Middle frontal gyrus (tissue), 1 donor: ENCODE measurements around the gene ADIG.

Source experiments
- DNase-seq: peaks from one replicate; pipeline ENCODE4 v3.0.0-alpha.2; 2015; ENCODE audit warnings: low spot score; ENCODE audit errors: extremely low spot score

The ADIG gene

DNA sequence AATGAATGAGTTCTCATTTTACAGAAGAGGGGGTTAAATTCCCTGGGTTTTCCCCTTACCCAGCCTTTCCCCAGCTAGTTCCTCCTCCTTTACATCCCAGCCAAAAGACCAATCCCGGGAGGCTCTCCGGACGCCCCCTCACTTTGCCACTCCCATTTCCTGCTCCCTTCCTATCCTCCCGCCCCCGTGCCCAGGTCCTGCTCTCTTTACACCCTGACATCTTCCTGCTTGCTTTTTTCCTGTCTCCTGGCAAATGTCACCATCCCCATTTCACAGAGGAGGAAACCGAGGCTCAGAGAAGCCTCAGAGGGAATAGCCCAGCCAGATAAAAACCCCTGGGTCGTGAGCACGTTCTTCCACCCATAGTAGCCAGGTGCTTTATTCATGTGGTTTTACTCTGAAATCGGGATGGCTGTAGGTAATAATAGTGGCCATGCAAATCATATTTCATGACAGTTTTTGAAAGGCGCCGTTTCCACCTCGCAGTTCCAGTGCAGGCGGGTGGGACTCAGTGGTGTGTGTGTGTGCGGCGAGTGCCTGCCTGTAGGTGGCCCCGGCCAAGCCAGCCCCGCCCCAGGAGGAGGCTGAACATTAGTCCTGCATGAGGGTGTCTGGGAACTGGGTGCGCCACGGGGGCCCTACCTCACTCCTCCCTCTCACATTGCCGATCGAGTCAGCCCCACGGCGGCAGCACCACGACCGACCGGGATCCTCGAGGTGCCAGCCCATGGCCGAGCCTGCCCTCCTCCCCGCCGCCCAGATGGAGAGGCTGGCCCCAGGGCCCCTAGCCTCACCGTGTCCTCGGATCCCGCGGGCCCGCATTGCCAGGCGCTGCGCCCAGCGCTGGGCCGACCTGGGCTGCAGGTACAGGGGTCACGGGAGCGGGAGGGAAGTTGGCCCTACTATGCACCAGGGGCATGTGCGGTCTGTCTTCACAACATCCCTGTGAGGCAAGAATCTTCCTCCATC lies 20.5 kb downstream of the ADIG start, which contains the start of gene ARHGAP40:
ARHGAP40 (plus strand) TSS at position 594 of the 969 bp plus-strand sequence.
- no peak for DNase-seq

DNA sequence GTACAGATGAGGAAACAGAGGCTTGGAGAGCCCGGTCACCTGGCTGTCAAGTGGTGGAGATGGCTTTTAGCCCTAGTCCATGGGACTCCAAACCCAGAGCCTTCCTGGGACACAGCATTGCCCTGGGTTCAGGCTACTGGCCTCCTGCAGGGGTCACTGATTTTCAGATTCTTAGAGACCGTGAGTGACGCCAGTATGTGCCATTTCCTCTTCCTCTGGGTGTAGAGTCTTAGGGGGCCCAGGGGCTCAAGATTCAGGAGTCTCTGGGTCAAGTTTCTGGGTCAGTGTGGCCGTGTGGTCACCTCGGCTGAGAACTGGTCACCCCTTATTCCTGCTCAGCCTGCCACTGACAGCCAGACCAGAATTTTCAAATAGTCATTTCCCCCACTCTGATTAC lies 21.2 kb downstream of the ADIG start:
- no peak for DNase-seq

DNA sequence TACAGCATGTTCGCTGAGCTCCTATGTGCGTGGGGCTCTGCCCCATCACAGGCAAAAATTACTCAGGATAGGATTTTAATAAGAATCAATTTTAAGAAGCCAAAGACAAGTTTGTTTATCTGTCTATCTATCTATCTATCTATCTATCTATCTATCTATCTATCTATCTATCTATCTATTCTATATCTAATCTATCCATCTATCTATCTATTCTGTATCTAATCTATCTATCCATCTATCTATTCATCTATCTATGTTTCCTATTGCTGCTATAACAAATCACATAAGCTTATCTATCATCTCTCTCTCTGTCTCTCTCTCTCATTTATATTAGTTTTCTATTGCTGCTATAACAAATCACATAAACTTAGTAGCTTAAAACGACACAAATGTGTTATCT lies 22.3 kb downstream of the ADIG start:
- DNase-seq: no peak

DNA sequence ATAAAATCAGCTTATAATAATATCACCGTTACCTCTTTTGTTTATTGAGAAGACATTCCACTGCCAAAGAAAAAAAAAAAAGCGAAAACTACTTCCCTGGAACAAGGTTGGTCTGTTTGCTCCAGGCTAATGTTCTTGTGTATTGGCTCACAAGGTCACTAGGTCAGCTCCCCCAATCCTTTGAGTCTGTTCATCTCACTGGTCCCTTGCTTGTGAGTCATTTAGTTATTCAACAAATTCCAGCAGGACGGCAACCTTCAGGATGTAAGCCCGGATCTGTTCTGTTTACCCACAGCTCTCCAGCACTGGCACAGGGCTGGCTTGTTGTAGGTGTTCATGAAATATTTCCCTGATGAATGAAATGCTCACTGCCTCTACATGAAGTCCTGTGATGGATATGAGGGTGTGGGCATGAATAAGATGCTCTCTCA lies 23.9 kb downstream of the ADIG start:
- DNase-seq: no peak

DNA sequence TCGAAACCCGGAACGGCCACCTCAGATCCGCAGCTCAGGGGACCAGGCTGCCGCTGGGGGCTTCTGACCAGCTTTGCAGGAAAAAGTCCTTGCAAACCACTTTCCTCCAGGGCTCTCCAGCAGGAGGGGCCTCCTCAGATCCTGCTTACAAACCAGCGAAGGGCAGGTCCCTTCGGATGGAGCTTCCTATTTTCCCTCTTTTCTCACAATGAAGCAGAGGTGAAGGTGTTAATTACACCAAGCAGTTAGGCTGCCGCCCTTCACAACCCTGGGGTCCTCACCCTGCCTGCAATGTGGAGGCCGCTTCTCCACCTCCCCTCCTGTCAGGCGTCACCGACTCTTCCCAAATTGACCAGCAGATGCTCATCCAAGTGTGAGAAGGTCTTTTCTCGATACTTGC lies 26.4 kb downstream of the ADIG start:
- no peak for DNase-seq

DNA sequence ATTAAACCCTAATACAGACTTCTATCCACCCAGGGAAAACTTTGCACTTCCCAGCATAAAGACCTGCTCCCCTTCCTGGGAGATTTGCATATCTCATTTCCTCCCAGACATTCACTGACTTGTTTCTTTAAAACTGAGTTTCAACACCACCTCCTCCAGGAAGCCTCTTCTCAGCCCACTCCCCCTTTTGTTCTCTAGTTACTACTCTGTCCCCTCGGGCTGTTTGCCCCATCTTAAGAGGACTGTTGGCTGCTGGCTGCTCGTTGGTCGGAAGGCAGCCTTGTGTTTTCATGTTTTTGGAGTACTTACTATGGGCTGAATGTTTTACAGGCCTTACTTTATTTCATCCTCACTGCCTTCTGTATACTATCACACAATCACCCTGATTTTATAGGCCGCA lies 27.2 kb downstream of the ADIG start:
- no peak for DNase-seq

DNA sequence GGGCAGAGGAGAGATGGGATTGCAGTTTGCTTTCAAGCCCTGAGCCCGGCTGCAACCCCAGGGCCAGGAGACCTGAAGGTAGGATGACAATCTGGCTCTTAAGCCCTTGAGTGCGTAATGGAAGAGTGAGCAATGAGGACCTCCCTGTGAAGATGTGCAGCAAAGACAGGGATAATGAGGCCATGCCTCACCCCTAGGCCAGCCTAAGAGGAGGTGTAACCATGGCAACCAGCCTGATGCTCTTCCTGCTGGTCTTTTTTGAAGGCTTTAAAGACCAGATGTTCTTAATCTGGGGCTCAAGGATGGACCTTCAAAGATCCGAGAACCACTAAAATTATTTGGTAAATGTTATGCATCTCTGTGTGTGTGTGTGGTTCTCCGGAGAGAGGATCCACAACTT lies 28.8 kb downstream of the ADIG start:
- no peak for DNase-seq

DNA sequence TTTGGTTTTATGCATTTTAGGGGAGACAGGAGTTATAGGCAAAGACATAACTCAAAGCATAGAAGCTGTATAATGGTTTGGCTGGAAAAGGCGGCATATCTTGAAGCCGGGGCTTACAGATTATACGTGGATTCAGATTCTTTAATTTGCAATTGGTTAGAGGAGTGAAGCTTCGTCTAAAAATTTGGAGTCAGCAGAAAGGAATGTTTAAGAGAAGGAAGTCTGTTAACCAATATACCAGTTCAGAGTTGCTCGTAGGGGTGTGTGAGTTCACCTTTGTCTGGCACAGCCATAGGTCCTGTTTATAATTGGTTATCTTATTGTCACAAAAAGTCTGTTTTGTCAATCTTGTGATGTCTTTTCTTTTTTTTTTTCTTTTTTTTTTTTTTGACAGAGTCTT lies 29.5 kb downstream of the ADIG start:
- no peak for DNase-seq

DNA sequence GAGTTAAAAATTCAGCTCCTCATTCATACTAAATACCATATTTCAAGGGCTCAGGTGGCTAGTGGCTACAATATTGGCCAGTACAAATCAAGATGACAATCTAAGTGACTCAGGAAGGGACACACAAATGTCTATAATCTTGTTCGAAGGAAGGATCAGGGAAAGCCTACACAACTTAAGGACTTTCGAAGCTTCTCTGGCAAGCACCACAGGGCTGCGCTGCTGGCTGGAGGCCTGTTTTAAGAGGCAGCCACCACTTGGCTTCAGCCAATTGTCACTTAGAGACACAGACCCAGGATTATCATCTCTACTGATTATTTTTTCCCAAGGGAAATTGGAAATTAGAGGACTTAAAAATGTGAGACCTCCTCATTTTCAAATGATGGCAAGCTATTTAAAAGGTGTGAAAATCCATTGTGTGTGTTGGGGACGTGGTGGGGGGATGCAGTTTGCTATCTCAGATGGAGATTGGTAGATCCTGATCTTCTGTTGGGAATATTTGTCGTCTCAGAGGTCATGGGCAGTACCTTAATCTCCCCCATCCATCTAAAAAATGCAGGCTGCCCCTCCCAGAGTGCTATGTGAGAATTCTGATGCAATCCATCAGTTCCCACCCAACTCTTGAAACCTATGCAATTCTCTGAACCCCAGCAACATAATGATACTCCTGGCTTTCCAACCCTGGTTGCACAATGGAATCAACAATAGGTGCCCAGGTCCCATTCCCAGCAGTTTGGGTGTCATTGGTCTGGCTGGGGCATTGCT lies 31.9 kb downstream of the ADIG start:
- no peak for DNase-seq

DNA sequence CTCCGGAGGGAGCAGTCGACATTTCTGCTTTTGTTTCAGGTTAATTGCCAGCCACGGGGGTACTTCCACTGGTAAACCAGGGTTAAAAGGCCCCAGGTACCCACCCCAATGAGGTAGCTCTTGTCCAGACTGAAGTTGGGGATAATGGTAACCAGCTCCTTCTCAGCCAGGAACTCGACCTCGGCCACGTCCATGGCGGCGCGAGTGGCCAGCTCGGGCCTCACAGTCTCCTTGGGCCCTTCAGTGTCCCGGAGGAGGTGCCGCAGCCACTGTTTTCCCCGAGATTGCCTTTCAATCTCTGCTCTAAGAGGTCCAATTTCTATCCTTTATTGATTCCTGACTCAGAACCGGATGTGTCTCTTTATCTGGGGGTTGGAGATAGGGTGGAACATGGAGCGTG lies 34.3 kb downstream of the ADIG start:
- no peak for DNase-seq

DNA sequence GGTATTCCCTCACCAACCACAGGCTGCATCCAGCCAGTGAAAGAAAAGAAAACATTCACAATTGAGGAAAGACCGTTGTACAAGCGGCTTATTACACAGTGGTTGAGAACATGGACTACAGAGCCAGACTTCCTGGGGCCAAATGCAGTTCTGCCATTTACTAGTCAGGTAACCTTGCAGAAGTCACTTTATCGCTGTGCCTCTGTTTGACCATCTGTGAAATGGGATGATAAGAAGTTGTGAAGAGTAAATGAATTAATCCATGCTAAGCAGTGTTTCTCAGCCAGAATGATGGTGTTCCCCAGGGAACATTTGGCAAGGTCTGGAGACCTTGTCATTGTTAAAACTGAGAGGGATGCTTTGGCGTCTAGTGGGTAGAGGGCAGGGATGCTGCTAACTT lies 35.5 kb downstream of the ADIG start:
- no peak for DNase-seq

DNA sequence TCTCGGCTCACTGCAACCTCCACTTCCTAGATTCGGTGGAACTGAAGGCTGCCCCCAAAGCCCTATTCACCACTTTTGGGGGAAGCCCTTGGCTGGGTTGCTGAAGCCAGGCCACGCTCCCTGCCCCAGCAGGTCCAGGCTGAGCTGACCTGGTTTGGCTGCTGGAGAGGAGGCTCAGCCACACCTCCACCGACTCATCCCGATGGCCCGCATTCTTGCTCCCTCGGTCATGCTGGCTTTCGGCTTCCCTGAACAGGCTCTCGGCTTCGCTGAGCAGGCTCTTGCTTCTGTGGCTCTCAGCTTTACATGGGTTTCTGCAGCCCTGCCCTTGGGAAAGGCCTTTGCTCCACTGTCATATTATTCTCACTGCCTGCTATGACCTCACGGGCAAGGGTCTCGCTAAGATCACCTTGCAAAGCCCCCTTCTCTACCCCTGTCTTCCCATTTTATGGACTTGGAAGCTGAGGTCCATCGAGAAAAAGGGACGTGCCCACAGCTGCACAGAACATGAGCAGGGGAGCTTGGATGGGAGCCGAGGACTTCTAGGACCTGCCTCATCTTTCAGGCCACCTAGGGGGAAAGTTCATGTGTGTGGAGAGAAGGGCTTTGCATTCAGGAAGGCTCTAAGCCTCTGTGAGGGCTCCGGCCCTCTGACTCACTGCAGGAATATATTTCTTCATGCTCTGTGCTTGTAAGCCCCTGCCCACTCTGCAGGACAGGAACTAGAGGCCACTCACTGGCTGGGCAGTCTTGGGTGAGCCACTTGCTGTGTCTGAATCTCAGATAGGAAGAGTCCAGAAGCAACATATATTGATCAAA lies 36.2 kb downstream of the ADIG start:
- DNase-seq: no peak

DNA sequence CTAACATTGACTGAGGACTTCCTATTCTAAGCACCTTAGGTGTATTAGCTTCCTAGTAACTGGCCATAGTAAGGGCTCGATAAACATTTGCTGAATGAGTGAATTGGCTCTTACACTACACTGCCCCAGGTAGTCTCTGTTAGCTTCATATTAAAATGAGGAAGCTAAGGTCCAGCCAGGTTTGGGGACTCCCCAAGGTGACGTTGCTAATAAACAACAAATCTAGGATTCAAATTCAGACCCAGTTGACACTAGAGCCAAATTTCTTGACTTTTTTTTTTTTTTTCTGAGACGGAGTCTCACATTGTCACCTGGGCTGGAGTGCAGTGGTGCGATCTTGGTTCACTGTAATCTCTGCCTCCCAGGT lies 36.8 kb downstream of the ADIG start:
- no peak for DNase-seq

DNA sequence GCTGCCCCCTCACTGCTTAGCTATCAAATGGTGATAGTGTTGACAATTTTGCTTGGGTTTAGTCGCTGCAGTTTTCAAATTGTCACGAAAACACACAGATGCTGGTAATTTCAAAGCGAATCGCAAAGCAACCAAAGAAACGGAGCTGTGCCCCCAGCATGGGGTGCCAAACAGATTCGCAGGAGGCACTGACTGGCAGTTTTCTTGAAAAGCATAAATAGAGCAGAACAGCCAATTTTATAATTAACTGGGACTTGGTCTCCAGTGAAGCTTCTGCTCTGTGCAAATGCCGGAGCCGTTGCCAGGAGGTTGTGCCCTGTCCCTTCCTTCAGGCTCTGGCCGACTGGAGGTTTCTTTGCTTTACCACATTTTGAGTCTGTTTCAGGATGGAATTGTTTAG lies 39.4 kb downstream of the ADIG start:
- no peak for DNase-seq

DNA sequence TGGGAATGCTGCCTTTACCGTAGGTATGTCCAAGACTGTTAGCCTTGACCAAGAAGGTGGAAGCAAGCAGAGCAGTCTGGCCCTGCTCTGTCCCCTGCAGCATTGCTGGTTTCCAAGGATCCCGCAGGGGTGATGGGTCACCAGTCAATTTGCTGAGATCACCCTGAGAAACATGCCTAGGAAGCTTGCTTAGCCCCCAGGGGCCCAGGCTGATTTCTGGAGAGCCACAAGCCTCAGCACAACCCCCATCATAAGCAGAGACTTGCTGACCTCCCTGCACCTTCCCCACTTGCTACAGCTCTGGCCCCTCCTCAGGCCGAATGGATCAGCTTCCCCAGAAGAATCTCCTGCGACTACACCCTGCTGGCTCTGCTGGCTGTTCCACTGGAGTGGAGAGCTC lies 42.1 kb downstream of the ADIG start:
- no peak for DNase-seq

DNA sequence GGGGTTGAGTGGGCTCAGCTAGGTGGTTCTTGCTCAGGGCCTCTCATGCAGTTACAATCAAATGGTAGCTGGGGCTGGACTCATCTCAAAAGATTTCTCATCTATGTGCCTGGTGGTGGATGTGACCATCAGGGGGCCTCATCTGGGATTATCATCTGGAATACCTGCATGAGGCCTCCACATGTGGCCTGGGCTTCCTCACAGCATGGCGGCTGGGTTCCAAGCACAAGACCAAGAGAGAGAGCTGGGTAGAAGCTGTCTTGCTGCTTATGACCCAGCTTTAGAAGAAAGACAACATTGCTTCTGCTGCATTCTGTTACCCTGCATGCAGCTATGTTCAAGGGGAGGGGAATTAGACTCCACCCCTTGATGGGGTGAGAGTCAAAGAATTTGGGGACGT lies 43.1 kb downstream of the ADIG start:
- no peak for DNase-seq

DNA sequence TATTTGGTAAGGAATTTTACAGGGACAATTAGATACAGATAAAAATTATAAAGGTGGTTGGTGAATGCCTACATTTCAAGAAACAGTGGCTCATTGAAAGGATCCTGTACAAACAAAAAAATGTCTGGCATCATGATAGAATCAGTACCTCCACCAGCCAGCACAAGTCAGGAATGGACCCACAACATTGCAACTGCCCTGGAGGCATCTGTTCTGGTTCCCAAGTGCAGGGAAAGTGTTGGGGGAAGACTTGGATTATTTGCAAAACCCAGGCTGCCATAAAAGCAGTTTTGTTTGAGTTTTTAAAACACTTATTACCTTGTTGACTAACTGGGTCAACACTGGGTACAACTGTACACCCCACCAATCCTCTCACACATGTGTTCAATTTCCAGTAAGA lies 44.9 kb downstream of the ADIG start:
- no peak for DNase-seq

DNA sequence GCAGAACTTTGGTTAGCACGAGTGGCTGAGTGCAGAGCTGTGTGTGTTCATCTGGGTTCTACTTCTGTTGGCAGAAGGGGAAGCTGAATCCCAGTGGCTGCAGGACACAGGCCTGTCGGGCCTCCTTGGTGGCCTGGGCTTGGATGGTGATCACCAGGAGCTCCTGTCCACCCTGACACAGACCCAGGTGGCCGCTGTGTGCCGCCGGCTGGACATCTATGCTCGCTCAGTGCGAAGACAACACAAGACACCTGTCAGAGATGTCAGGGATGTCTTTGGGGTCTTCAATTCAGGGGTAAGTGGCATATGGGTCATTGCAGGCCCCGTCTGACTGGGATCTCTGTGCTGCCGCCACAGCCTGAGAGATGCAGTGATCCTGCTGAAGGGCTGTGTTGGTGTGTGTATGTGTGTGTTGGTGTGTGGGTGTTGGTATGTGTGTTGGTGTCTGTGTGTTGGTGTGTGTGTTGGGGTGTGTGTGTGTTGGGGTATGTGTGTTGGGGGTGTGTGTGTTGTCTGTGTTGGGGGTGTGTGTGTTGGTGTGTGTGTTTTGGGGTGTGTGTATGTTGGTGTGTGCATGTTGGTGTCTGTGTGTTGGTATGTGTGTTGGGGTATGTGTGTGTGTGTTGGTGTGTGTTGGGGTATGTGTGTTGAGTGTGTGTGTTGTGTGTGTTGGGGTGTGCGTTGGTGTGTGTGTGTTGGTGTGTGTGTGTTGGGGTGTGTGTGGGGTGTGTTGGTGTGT lies 46.1 kb downstream of the ADIG start:
- DNase-seq: no peak

DNA sequence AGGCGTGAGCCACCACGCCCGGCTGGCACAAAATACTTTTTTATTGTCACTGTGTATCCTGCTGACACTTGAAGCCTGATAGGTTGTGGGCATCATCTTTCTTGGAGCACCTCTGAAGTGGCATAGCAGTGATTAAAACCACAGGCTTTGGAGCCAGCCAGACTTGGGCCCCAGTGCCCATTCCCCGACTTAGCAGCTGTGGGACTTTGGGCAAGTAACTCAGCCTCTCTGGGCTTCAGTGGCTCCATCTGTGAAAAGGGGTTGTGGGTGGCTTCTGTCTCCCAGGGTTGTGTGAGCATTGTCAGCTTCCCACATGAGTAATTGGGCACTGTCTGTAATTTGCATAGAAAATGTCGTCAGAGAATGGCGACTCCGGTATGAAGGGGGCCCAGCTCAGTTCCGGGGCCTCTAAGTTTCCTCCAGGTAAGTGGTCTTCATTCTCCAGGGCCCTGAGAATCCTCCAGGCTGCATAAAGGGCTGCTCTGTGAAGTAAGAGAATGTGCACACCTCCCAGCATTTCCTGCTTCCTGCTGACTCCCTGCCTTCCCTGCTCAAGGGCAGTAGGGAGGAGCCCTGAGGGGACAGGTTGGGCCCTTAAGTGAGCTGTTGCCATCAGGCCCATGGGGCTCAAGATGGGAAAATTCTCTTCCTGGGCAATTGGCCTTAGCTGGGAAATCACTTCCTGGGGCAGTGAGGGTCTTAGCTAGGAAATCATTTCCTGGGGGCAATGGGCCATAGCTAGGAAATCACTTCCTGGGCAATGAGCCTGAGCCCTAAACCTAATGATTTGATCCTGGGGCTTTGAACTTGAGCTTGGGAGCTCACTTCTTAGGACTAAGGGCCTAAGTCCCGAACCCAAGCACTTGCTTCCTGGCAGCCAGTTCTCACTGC lies 47.8 kb downstream of the ADIG start:
- DNase-seq: no peak

DNA sequence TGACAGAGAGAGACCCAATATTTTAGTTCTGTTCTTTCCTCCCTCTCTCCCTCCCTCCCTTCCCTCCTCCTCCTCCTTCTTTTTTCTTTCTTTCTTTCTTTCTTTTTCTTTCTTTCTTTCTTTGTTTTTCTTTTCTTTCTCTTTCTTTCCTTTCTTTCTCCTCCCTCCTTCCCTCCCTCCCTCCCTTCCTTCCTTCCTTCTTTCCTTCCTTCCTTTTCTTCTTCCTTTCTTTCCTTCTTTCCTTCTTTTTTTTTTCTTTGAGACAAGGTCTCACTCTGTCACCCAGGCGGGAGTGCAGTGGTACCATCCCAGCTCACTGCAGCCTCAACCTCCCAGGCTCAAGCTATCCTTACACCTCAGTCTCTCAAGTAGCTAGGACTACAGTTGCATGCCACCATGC lies 49.0 kb downstream of the ADIG start:
- no peak for DNase-seq
